OCI-M1 (cell line): ENCODE data around the gene CLDN9.

Experiments used
- DNase-seq: peaks from one replicate; lab custom pipeline; 2025; lab: John Stamatoyannopoulos, UW

The CLDN9 gene

GRCh38 chr16:3056336-3057180 is 43.8 kb downstream of the CLDN9 start:
- DNase-seq, result no peak

- DNase-seq, result no peak
Observed at GRCh38 chr16:3057181-3058138, 44.7 kb downstream of the CLDN9 start.

GRCh38 chr16:3058139-3059030 is 45.7 kb downstream of the CLDN9 start:
- DNase-seq, result peak; percentile 54

- peak; percentile 94 for DNase-seq
Observed at GRCh38 chr16:3059041-3059722, 46.5 kb downstream of the CLDN9 start.

- DNase-seq, result no peak
Observed at GRCh38 chr16:3059723-3060242, 47.1 kb downstream of the CLDN9 start.

GRCh38 chr16:3060339-3061127 is 47.8 kb downstream of the CLDN9 start:
- DNase-seq, result no peak

GRCh38 chr16:3062553-3062952 is 49.8 kb downstream of the CLDN9 start:
- DNase-seq, result no peak

- DNase-seq, result peak; percentile 46
Observed at GRCh38 chr16:3063625-3064386, 51.1 kb downstream of the CLDN9 start.
